Fibroblast of lung (primary cell): ENCODE results near the gene SH3YL1. TPM values are rescaled to one million over a fixed set of nuclear protein-coding genes. Genes with fewer than 3 reads are reported as not detected.
A peak's percentile ranks its signal among the peaks of the same experiment; 100 is the strongest.

ENCODE experiments used
- DNase-seq, 2 donors: peaks; one replicate each; pipeline versions ENCODE4 v3.0.0 to v3.0.0-alpha.2; 2010; ENCODE audit warnings: low read depth in 2 of 2
- H2AFZ ChIP-seq: 2 replicates; pipeline ENCODE4 v1.5.1; 2012; ENCODE audit warnings: low read length, control low read depth, inconsistent platforms
- H3K27ac ChIP-seq: 2 replicates; pipeline ENCODE4 v1.5.1; 2011; ENCODE audit warnings: low read length, control low read depth; ENCODE audit not compliant: insufficient read depth
- H3K27me3 ChIP-seq: 2 replicates; pipeline ENCODE4 v1.5.1; 2011; ENCODE audit warnings: mild to moderate bottlenecking, low read length; ENCODE audit not compliant: control insufficient read depth, insufficient read depth
- H3K36me3 ChIP-seq: 2 replicates; pipeline ENCODE4 v1.5.1; 2011; ENCODE audit warnings: low read length; ENCODE audit not compliant: control insufficient read depth, insufficient read depth
- H3K4me1 ChIP-seq: 2 replicates; pipeline ENCODE4 v1.5.1; 2011; ENCODE audit warnings: low read length; ENCODE audit not compliant: control insufficient read depth, insufficient read depth; ENCODE audit errors: extremely low read depth
- H3K4me2 ChIP-seq: 2 replicates; pipeline ENCODE4 v1.5.1; 2011; ENCODE audit warnings: low read length, control low read depth; ENCODE audit not compliant: insufficient read depth; ENCODE audit errors: extremely low read depth
- H3K4me3 ChIP-seq, 4 experiments: fragments of 200-600 bp in 1 of 4; sonication (generic) in 1 of 4; replicated peaks in 1 of 4; 2 replicates each; pipeline ENCODE4 v1.5.1; 2011 to 2016; ENCODE audit warnings: low read length in 4 of 4, low read depth in 3 of 4, mild to moderate bottlenecking in 3 of 4, control low read depth in 2 of 4, inconsistent platforms in 1 of 4, mixed read lengths in 1 of 4; ENCODE audit not compliant: insufficient read depth in 1 of 4; ENCODE audit errors: control extremely low read depth in 1 of 4
- H3K79me2 ChIP-seq: 2 replicates; pipeline ENCODE4 v1.5.1; 2012; ENCODE audit warnings: mild to moderate bottlenecking, low read length, inconsistent platforms; ENCODE audit not compliant: control insufficient read depth, insufficient read depth
- H3K9ac ChIP-seq: 2 replicates; pipeline ENCODE4 v1.5.1; 2011; ENCODE audit warnings: mild to moderate bottlenecking, low read length, control low read depth; ENCODE audit not compliant: insufficient read depth
- H3K9me3 ChIP-seq: 2 replicates; pipeline ENCODE4 v1.5.1; 2012; ENCODE audit warnings: low read depth, low read length; ENCODE audit not compliant: control insufficient read depth, insufficient read depth
- H4K20me1 ChIP-seq: 2 replicates; pipeline ENCODE4 v1.5.1; 2011; ENCODE audit warnings: low read length; ENCODE audit not compliant: control insufficient read depth, insufficient read depth; ENCODE audit errors: extremely low read depth
- CTCF ChIP-seq, 2 donors: IDR thresholded peaks in 1 of 2; conservative IDR thresholded peaks in 1 of 2; 1 replicate in 1 of 2; 2 replicates in 1 of 2; pipeline ENCODE4 v1.5.1; 2011 to 2012; ENCODE audit warnings: low read length in 2 of 2, control low read depth in 1 of 2, inconsistent platforms in 1 of 2, low read depth in 1 of 2, mild to moderate bottlenecking in 1 of 2
- EZH2 ChIP-seq: IDR thresholded peaks from 2 replicates; pipeline ENCODE4 v1.5.1; 2012; ENCODE audit warnings: low read length, control low read depth, mild to moderate bottlenecking; ENCODE audit errors: missing control alignments
- polyA plus RNA-seq, 2 donors: library from polyadenylated mRNA; depleted of rRNA in 1 of 2; stranded (reverse) in 1 of 2; unstranded in 1 of 2; fragments of >200 nt; gene quantifications; 2 replicates each; pipeline ENCODE4 v1.2.1, GENCODE V29; 2011 to 2012; ENCODE audit warnings: missing spikeins in 1 of 2
- total RNA-seq: library from RNA; depleted of rRNA; stranded (reverse); fragments of >200 nt; gene quantifications from 2 replicates; pipeline ENCODE4 v1.2.1, GENCODE V29; 2014

Gene SH3YL1
- total and polyA plus RNA-seq, 2 donors (not counting 1 experiment from before 2014, with no cell fraction given), result 36.5 to 37.9 TPM

- peaks cover 23% of the 10 kb centered on the region for H3K79me2 ChIP-seq
- no peak overlapping the region for H2AFZ ChIP-seq
- no peak overlapping the region for H3K4me2 ChIP-seq
- H3K9me3 ChIP-seq, result no peaks in the 10 kb centered on the region
- peaks cover 9% of the 10 kb centered on the region for H3K4me1 ChIP-seq
- H4K20me1 ChIP-seq, result no peaks in the 10 kb centered on the region
- H3K4me3 ChIP-seq, result no peak overlapping the region
- H3K36me3 ChIP-seq, result no peaks in the 10 kb centered on the region
- TF ChIP-seq EZH2 (no peak), CTCF (conservative IDR thresholded peaks at IDR 0.05 in 1 of 2, IDR thresholded peaks at IDR 0.05 in 1 of 2; ENCODE audit: low read depth in 1 of 2, low read length in 2 of 2) (no peak)
- H3K27me3 ChIP-seq, result no peaks in the 10 kb centered on the region
- H3K9ac ChIP-seq, result no peak overlapping the region
- DNase-seq, result no peak
- H3K27ac ChIP-seq, result no peak overlapping the region
These were observed 1.7 kb downstream of the SH3YL1 start for GRCh38 chr2:262117-262516.

- Histone ChIP-seq H4K20me1 (no peaks in the 10 kb centered on the region), H3K4me3 (no peak overlapping the region), H2AFZ (no peak overlapping the region), H3K4me1 (peaks cover 9% of the 10 kb centered on the region), H3K79me2 (peaks cover 8% of the 10 kb centered on the region), H3K27ac (no peak overlapping the region), H3K9me3 (no peaks in the 10 kb centered on the region), H3K27me3 (no peaks in the 10 kb centered on the region), H3K4me2 (peak overlapping the region; percentile 25), H3K9ac (no peak overlapping the region), H3K36me3 (no peaks in the 10 kb centered on the region)
- TF ChIP-seq CTCF (conservative IDR thresholded peaks at IDR 0.05 in 1 of 2, IDR thresholded peaks at IDR 0.05 in 1 of 2; ENCODE audit: low read depth in 1 of 2, low read length in 2 of 2) (no peak), EZH2 (no peak)
- peak in 1 of 2 donors; percentile 57 for DNase-seq
These were observed 3.2 kb downstream of the SH3YL1 start for GRCh38 chr2:260507-261161.

GRCh38 chr2:259789-260331, 4.0 kb downstream of the SH3YL1 start:
- Histone ChIP-seq H3K79me2 (peaks cover under 1% of the 10 kb centered on the region), H3K36me3 (no peaks in the 10 kb centered on the region), H3K9ac (no peak overlapping the region), H3K9me3 (no peaks in the 10 kb centered on the region), H3K27ac (no peak overlapping the region), H3K4me3 (no peak overlapping the region), H3K27me3 (no peaks in the 10 kb centered on the region), H3K4me2 (no peak overlapping the region), H4K20me1 (no peaks in the 10 kb centered on the region), H2AFZ (no peak overlapping the region), H3K4me1 (peaks cover 9% of the 10 kb centered on the region)
- no peak for DNase-seq
- no peak for TF ChIP-seq EZH2
- no peak for TF ChIP-seq CTCF (conservative IDR thresholded peaks at IDR 0.05 in 1 of 2, IDR thresholded peaks at IDR 0.05 in 1 of 2; ENCODE audit: low read depth in 1 of 2, low read length in 2 of 2)
